HG02610 (cell line): ENCODE results near the gene TIGD6.
"Not testable (repeated sequence)": the region's sequence is repeated elsewhere in the genome, so short reads cannot be mapped to it uniquely, and the experiment has no call there.

Source experiments
- ATAC-seq: cut with Tn5 transposase; IDR thresholded peaks from one replicate; pipeline ENCODE4 v1.9.1; 2021; ENCODE audit warnings: mild to moderate bottlenecking, moderate library complexity; ENCODE audit not compliant: unreplicated experiment

The TIGD6 gene

GRCh38 chr5:149943177-149943949, 57.1 kb downstream of the TIGD6 start:
- not testable (repeated sequence) for ATAC-seq
